Stomach (tissue), 4 donors: ENCODE measurements around the gene THSD7A.

Experiments
- CTCF ChIP-seq, 7 experiments: fragments of 450-650 bp in 4 of 7; fragments of 200-600 bp in 3 of 7; sonication (generic) in 3 of 7; IDR thresholded peaks; one replicate each; pipeline ENCODE4 v1.5.1; 2016 to 2019; ENCODE audit warnings: antibody characterized with exemption in 7 of 7, control low read depth in 2 of 7, mild to moderate bottlenecking in 1 of 7
- POLR2AphosphoS5 ChIP-seq, 3 donors: sonication (generic); formaldehyde crosslinking; IDR thresholded peaks; one replicate each; pipeline ENCODE4 v1.6.1; 2016; ENCODE audit warnings: antibody characterized with exemption in 3 of 3

GRCh38 chr7:11485636-11486035, 346.4 kb downstream of the THSD7A start:
- TF ChIP-seq CTCF (IDR thresholded peaks at IDR 0.05) (no peak), POLR2AphosphoS5 (IDR thresholded peaks at IDR 0.05) (no peak)
